Liver (tissue), 9 donors: ENCODE results near the gene COL15A1. TPM values are rescaled to one million over a fixed set of nuclear protein-coding genes. Genes with fewer than 3 reads are reported as not detected.

Experiments used
- DNase-seq: peaks from one replicate; pipeline ENCODE4 v3.0.0-alpha.2; 2017; ENCODE audit warnings: low spot score
- H3K27ac ChIP-seq, 2 donors: one replicate each; pipeline ENCODE4 v1.7.0; 2013; ENCODE audit warnings: inconsistent platforms in 2 of 2, low read length in 2 of 2, control low read depth in 1 of 2, low read depth in 1 of 2, mild to moderate bottlenecking in 1 of 2
- H3K27me3 ChIP-seq, 4 donors: one replicate each; pipeline versions ENCODE4 v1.6.1 to v1.7.0; 2013; ENCODE audit warnings: low read length in 3 of 4, inconsistent platforms in 1 of 4, mild to moderate bottlenecking in 1 of 4, moderate library complexity in 1 of 4; ENCODE audit not compliant: control insufficient read depth in 4 of 4, insufficient read depth in 4 of 4
- H3K36me3 ChIP-seq, 4 donors: one replicate each; pipeline versions ENCODE4 v1.6.1 to v1.7.0; 2013; ENCODE audit warnings: low read length in 3 of 4, mild to moderate bottlenecking in 3 of 4, low read depth in 1 of 4, moderate library complexity in 1 of 4; ENCODE audit not compliant: control insufficient read depth in 4 of 4, insufficient read depth in 3 of 4
- H3K4me1 ChIP-seq, 4 donors: one replicate each; pipeline versions ENCODE4 v1.6.1 to v1.7.0; 2013; ENCODE audit warnings: low read length in 3 of 4, mild to moderate bottlenecking in 3 of 4, moderate library complexity in 1 of 4; ENCODE audit not compliant: control insufficient read depth in 4 of 4, insufficient read depth in 4 of 4
- H3K4me3 ChIP-seq, 3 donors: one replicate each; pipeline versions ENCODE4 v1.6.1 to v1.7.0; 2013; ENCODE audit warnings: low read length in 3 of 3, control low read depth in 1 of 3, low read depth in 1 of 3, mild to moderate bottlenecking in 1 of 3
- H3K9ac ChIP-seq, 2 donors: one replicate each; pipeline ENCODE4 v1.7.0; 2013; ENCODE audit warnings: low read length in 2 of 2, mild to moderate bottlenecking in 2 of 2, moderate library complexity in 2 of 2, control low read depth in 1 of 2, low read depth in 1 of 2
- H3K9me3 ChIP-seq, 4 donors: one replicate each; pipeline versions ENCODE4 v1.6.1 to v1.7.0; 2013; ENCODE audit warnings: low read length in 3 of 4; ENCODE audit not compliant: control insufficient read depth in 4 of 4
- EGR1 ChIP-seq, 2 donors: IDR thresholded peaks; 2 replicates each; pipeline ENCODE4 v1.6.1; 2016 to 2018; ENCODE audit warnings: antibody characterized with exemption in 2 of 2, low read depth in 2 of 2
- FOXA1 ChIP-seq: IDR thresholded peaks from 2 replicates; pipeline ENCODE4 v1.6.1; 2016; ENCODE audit warnings: antibody characterized with exemption
- FOXA2 ChIP-seq: IDR thresholded peaks from 2 replicates; pipeline ENCODE4 v1.6.1; 2016; ENCODE audit warnings: antibody characterized with exemption
- GABPA ChIP-seq, 2 donors: IDR thresholded peaks in 1 of 2; conservative IDR thresholded peaks in 1 of 2; 2 replicates each; pipeline ENCODE4 v1.6.1; 2016; ENCODE audit warnings: antibody characterized with exemption in 2 of 2, mild to moderate bottlenecking in 1 of 2, moderate library complexity in 1 of 2
- HNF4A ChIP-seq, 2 donors: conservative IDR thresholded peaks; 2 replicates each; pipeline ENCODE4 v1.6.1; 2016; ENCODE audit warnings: antibody characterized with exemption in 2 of 2, mild to moderate bottlenecking in 2 of 2
- HNF4G ChIP-seq: IDR thresholded peaks from 2 replicates; pipeline ENCODE4 v1.6.1; 2016; ENCODE audit warnings: antibody characterized with exemption
- JUND ChIP-seq, 2 donors: IDR thresholded peaks; 2 replicates each; pipeline ENCODE4 v1.6.1; 2016; ENCODE audit warnings: antibody characterized with exemption in 2 of 2
- NR2F2 ChIP-seq: IDR thresholded peaks from 2 replicates; pipeline ENCODE4 v1.6.1; 2016; ENCODE audit warnings: antibody characterized with exemption
- RAD21 ChIP-seq, 2 donors: IDR thresholded peaks; 2 replicates each; pipeline ENCODE4 v1.6.1; 2016; ENCODE audit warnings: antibody characterized with exemption in 2 of 2, mild to moderate bottlenecking in 2 of 2
- RXRA ChIP-seq, 2 donors: IDR thresholded peaks; 2 replicates each; pipeline ENCODE4 v1.6.1; 2017 to 2018; ENCODE audit warnings: antibody characterized with exemption in 2 of 2, mild to moderate bottlenecking in 1 of 2
- SP1 ChIP-seq: IDR thresholded peaks from 2 replicates; pipeline ENCODE4 v1.6.1; 2018; ENCODE audit warnings: antibody characterized with exemption, mild to moderate bottlenecking
- TAF1 ChIP-seq: conservative IDR thresholded peaks from 2 replicates; pipeline ENCODE4 v1.6.1; 2016; ENCODE audit warnings: antibody characterized with exemption, mild to moderate bottlenecking
- YY1 ChIP-seq: IDR thresholded peaks from 2 replicates; pipeline ENCODE4 v1.6.1; 2016; ENCODE audit warnings: antibody characterized with exemption, mild to moderate bottlenecking
- WGBS: extraction: QIAGEN DNeasy Blood & Tissue Kit; methylation state at CpG from one replicate; pipeline ENCODE4 v1.1.7; 2013; 5-methylcytosine and 5-hydroxymethylcytosine counted together
- polyA plus RNA-seq, 2 donors: library from polyadenylated mRNA; stranded (reverse) in 1 of 2; unstranded in 1 of 2; fragments of 200-250 nt in 1 of 2; fragments of >200 nt in 1 of 2; fragmentation: Nextera tagmentation in 1 of 2; extraction: Ambion mirVana in 1 of 2; gene quantifications; one replicate each; pipeline versions ENCODE4 v1.2.1 to v1.2.3, GENCODE V29; 2013 to 2015
- total RNA-seq, 2 donors: library from RNA; depleted of rRNA; stranded (reverse); fragments of >200 nt; gene quantifications; one replicate each; pipeline ENCODE4 v1.2.3, GENCODE V29; 2014
- TF ChIP-seq, protein P1 (sequence below): IDR thresholded peaks from 2 replicates; pipeline ENCODE4 v1.6.1; 2016; ENCODE audit warnings: antibody characterized with exemption
- TF ChIP-seq, protein P2 (sequence below): IDR thresholded peaks from 2 replicates; pipeline ENCODE4 v1.6.1; 2016; ENCODE audit warnings: antibody characterized with exemption
- TF ChIP-seq, protein P3 (sequence below): IDR thresholded peaks from 2 replicates; pipeline ENCODE4 v1.6.1; 2016; ENCODE audit warnings: antibody characterized with exemption, mild to moderate bottlenecking
- TF ChIP-seq, protein P4 (sequence below): IDR thresholded peaks from 2 replicates; pipeline ENCODE4 v1.6.1; 2016; ENCODE audit warnings: antibody characterized with exemption
- TF ChIP-seq, protein P5 (sequence below): fragments of 150-350 bp; IDR thresholded peaks from 2 replicates; pipeline ENCODE4 v1.5.1; 2017; ENCODE audit warnings: improper control_type of control experiment, low read depth, low read length; ENCODE audit not compliant: missing input control
- donor health status: healthy.
- donor health status: healthy.
- donor health status: healthy.
- donor health status: healthy.
- donor health status: healthy.

Gene COL15A1
- total and polyA plus RNA-seq, 4 donors: 0.10 to 0.42 (median 0.24) TPM

DNA sequence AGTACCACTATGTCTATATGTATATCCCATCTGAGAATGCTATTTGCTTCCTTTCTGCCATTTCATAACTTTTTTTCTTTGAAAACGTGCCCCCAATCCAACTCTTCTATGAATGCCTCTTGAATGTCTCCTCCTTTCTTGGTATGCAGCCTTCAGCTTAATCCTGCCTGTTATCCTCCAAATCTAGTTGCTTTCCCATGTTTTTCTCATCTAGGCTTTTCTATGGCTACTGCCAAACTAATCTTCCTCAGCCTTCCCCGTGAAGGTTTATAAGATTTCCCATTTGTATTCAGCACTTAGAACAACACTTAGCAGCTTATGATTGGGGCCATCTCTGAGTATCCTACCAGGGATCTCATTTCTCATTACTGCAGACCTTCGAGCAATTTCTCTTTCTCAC lies 163.7 kb downstream of the COL15A1 start:
- Histone ChIP-seq H3K9ac (peak overlapping the region in 1 of 2 donors; percentile 50), H3K36me3 (no peaks in the 10 kb centered on the region), H3K4me3 (no peak overlapping the region), H3K4me1 (peaks cover 0 to 20% (median 10%) of the 10 kb centered on the region in 4 donors), H3K27ac (no peak overlapping the region), H3K27me3 (no peaks in the 10 kb centered on the region), H3K9me3 (no peaks in the 10 kb centered on the region)
- no peak for DNase-seq
- no peak for TF ChIP-seq HNF4A (conservative IDR thresholded peaks at IDR 0.05)
- TF ChIP-seq GABPA (IDR thresholded peaks at IDR 0.05 in 1 of 2, conservative IDR thresholded peaks at IDR 0.05 in 1 of 2): no peak
- 69% methylated on average over 3 of the region's 3 CpGs for WGBS

DNA sequence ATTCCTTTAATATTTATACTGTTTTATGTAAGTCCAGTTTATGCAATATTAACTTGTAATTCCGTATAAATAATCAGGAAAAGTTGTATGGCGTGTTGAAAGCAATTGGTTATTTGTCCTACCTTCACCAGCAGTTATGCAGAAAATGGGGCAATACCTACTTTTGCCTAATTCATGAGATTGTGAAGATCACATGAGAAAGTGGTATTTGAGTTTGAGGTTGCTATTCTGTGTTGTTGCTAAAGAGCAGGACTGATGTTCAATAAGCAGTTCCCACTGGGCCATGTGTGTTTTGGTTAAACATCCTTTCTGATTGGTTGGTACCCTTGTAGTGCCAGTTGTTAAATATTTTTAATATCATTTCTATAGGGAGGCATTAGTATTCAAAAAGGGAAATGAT lies 164.4 kb downstream of the COL15A1 start:
- H3K36me3 ChIP-seq: no peaks in the 10 kb centered on the region
- peaks cover 2 to 20% (median 10%) of the 10 kb centered on the region in 4 donors for H3K4me1 ChIP-seq

DNA sequence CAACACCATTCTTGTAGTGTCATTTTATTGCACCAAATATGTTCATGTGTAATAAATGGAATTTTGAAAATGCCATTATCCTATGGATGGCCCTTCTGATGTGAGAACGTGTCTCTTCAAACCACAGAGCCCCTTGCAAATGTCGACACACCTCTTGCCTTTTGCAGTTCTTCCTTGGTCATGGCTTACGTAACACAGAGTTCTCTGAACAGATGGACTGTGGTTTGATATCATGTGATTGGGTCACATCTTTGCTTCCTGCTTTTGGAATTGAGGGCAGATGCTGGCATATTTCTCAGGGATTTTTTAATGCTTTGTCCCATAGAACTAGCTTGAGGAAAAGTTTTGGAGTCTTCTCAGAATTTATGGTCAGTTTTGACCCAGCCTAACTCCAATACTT lies 165.8 kb downstream of the COL15A1 start:
- WGBS: 80% methylated on average over 3 of the region's 3 CpGs
- TF ChIP-seq YY1 (no peak), FOXA2 (no peak), JUND (IDR thresholded peaks at IDR 0.05) (no peak), FOXA1 (no peak), SP1 (no peak), TAF1 (no peak), NR2F2 (no peak), RXRA (IDR thresholded peaks at IDR 0.05) (no peak), GABPA (IDR thresholded peaks at IDR 0.05 in 1 of 2, conservative IDR thresholded peaks at IDR 0.05 in 1 of 2) (no peak), EGR1 (IDR thresholded peaks at IDR 0.05; ENCODE audit: low read depth in 2 of 2) (no peak), RAD21 (IDR thresholded peaks at IDR 0.05) (no peak), HNF4A (conservative IDR thresholded peaks at IDR 0.05) (no peak), HNF4G (no peak)
- TF ChIP-seq, protein P1, sequence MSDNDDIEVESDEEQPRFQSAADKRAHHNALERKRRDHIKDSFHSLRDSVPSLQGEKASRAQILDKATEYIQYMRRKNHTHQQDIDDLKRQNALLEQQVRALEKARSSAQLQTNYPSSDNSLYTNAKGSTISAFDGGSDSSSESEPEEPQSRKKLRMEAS: no peak
- TF ChIP-seq, protein P2, sequence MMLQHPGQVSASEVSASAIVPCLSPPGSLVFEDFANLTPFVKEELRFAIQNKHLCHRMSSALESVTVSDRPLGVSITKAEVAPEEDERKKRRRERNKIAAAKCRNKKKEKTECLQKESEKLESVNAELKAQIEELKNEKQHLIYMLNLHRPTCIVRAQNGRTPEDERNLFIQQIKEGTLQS: no peak
- TF ChIP-seq, protein P3, sequence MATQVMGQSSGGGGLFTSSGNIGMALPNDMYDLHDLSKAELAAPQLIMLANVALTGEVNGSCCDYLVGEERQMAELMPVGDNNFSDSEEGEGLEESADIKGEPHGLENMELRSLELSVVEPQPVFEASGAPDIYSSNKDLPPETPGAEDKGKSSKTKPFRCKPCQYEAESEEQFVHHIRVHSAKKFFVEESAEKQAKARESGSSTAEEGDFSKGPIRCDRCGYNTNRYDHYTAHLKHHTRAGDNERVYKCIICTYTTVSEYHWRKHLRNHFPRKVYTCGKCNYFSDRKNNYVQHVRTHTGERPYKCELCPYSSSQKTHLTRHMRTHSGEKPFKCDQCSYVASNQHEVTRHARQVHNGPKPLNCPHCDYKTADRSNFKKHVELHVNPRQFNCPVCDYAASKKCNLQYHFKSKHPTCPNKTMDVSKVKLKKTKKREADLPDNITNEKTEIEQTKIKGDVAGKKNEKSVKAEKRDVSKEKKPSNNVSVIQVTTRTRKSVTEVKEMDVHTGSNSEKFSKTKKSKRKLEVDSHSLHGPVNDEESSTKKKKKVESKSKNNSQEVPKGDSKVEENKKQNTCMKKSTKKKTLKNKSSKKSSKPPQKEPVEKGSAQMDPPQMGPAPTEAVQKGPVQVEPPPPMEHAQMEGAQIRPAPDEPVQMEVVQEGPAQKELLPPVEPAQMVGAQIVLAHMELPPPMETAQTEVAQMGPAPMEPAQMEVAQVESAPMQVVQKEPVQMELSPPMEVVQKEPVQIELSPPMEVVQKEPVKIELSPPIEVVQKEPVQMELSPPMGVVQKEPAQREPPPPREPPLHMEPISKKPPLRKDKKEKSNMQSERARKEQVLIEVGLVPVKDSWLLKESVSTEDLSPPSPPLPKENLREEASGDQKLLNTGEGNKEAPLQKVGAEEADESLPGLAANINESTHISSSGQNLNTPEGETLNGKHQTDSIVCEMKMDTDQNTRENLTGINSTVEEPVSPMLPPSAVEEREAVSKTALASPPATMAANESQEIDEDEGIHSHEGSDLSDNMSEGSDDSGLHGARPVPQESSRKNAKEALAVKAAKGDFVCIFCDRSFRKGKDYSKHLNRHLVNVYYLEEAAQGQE: no peak
- TF ChIP-seq, protein P4, sequence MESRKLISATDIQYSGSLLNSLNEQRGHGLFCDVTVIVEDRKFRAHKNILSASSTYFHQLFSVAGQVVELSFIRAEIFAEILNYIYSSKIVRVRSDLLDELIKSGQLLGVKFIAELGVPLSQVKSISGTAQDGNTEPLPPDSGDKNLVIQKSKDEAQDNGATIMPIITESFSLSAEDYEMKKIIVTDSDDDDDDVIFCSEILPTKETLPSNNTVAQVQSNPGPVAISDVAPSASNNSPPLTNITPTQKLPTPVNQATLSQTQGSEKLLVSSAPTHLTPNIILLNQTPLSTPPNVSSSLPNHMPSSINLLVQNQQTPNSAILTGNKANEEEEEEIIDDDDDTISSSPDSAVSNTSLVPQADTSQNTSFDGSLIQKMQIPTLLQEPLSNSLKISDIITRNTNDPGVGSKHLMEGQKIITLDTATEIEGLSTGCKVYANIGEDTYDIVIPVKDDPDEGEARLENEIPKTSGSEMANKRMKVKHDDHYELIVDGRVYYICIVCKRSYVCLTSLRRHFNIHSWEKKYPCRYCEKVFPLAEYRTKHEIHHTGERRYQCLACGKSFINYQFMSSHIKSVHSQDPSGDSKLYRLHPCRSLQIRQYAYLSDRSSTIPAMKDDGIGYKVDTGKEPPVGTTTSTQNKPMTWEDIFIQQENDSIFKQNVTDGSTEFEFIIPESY: no peak
- TF ChIP-seq, protein P5, sequence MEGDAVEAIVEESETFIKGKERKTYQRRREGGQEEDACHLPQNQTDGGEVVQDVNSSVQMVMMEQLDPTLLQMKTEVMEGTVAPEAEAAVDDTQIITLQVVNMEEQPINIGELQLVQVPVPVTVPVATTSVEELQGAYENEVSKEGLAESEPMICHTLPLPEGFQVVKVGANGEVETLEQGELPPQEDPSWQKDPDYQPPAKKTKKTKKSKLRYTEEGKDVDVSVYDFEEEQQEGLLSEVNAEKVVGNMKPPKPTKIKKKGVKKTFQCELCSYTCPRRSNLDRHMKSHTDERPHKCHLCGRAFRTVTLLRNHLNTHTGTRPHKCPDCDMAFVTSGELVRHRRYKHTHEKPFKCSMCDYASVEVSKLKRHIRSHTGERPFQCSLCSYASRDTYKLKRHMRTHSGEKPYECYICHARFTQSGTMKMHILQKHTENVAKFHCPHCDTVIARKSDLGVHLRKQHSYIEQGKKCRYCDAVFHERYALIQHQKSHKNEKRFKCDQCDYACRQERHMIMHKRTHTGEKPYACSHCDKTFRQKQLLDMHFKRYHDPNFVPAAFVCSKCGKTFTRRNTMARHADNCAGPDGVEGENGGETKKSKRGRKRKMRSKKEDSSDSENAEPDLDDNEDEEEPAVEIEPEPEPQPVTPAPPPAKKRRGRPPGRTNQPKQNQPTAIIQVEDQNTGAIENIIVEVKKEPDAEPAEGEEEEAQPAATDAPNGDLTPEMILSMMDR: no peak
- Histone ChIP-seq H3K36me3 (no peaks in the 10 kb centered on the region), H3K27me3 (no peaks in the 10 kb centered on the region), H3K4me3 (no peak overlapping the region), H3K9ac (no peak overlapping the region), H3K27ac (peak overlapping the region in 1 of 2 donors; percentile 13), H3K9me3 (no peaks in the 10 kb centered on the region), H3K4me1 (peaks cover 2 to 15% (median 6%) of the 10 kb centered on the region in 4 donors)
- no peak for DNase-seq

More for the DNA sequence above, 164.4 kb downstream of the COL15A1 start:
- 92% methylated on average over 2 of the region's 2 CpGs for WGBS
- DNase-seq: no peak
- no peaks in the 10 kb centered on the region for H3K27me3 ChIP-seq
- TF ChIP-seq FOXA1 (no peak), SP1 (no peak), HNF4A (conservative IDR thresholded peaks at IDR 0.05) (no peak)
- no peak overlapping the region for H3K9ac ChIP-seq
- H3K27ac ChIP-seq: no peak overlapping the region
- H3K4me3 ChIP-seq: no peak overlapping the region
- H3K9me3 ChIP-seq: no peaks in the 10 kb centered on the region
